Measurements from ENCODE around the gene EML3. TPM values are rescaled to one million over a fixed set of nuclear protein-coding genes. Genes with fewer than 3 reads are reported as not detected.
"Not testable (repeated sequence)": the region's sequence is repeated elsewhere in the genome, so short reads cannot be mapped to it uniquely, and the experiment has no call there.

Gene EML3
- total RNA-seq, 1 experiment from 2014 or later, result 51.1 TPM

GRCh38 chr11:62571493-62571892, 41.1 kb downstream of the EML3 start:
- CTCF ChIA-PET, result interaction anchor here (1.4 kb wide), 1 partner anchor 29 kb away, joined by 5 read pairs; no protein-coding TSS in a partner anchor
- H3K9me3 Mint-ChIP-seq; POLR2A ChIA-PET; H3K27me3 Mint-ChIP-seq (ENCODE audit: low read depth); ATAC-seq; DNase-seq (ENCODE audit: low spot score): not testable (repeated sequence)
- H3K27ac Mint-ChIP-seq, result peak overlapping the region; percentile 96
- H3K36me3 Mint-ChIP-seq, result peaks cover 71% of the 10 kb centered on the region
- peaks cover 40% of the 10 kb centered on the region for H3K4me1 Mint-ChIP-seq
- H3K4me3 Mint-ChIP-seq, result peak overlapping the region; percentile 99

DNA sequence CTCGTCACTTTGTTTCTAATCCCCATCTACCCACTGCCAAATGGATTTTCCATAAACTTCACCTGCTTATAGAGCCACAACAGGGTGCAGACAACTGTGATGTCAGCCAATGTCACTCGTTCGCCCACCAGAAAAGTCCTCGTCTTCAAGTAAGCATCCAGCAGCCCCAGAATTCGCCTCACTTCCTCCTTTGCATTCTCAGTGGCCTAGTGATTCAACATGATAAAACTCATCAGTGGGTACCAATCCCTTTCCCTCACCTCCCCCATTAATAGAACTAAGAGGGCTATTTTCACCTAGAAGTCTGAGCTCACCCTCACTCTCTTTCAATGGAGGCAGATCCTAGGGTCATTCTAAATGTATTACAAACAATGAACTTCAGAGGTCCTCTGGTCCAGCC, 41.7 kb downstream of the EML3 start:
- CTCF ChIA-PET, result interaction anchor here (1.4 to 2.0 kb wide), 2 partner anchors 28 to 146 kb away, joined by 5 to 6 read pairs; no protein-coding TSS in a partner anchor

DNA sequence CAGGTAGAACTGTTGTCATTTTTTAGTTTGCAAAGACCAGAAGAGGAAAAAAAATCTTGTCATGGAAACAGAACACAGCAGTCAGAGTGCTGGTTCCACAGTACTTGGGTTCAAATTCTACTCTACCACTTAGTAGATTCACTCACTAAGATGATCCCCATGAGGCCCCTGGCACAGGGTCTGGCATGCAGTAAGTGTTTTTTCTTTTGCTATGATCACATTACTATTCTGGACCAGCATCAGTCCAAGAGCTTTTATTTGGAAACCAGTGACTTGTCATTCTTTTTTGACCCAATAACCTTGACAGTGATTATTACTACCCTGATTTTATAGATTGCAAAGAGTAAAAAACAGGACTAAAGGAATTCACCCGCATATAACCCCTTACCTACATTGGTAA, 43.0 kb downstream of the EML3 start:
- ChIA-PET CTCF (interaction anchor here (0.6 to 2.0 kb wide), 4 partner anchors 9 to 145 kb away, joined by 3 to 6 read pairs (median 4); no protein-coding TSS in a partner anchor), POLR2A (interaction anchor here (1.2 kb wide), 1 partner anchor 12 kb away, joined by 4 read pairs; no protein-coding TSS in a partner anchor)
- H3K27ac Mint-ChIP-seq, result no peak overlapping the region
- H3K4me3 Mint-ChIP-seq, result peak overlapping the region; percentile 18; the same call in 1 of the 2 replicates
- H3K36me3 Mint-ChIP-seq, result peaks cover 87% of the 10 kb centered on the region
- H3K9me3 Mint-ChIP-seq, result no peaks in the 10 kb centered on the region
- H3K4me1 Mint-ChIP-seq, result peaks cover 35% of the 10 kb centered on the region
- ATAC-seq (no peak), DNase-seq (ENCODE audit: low spot score) (no peak)
- no peaks in the 10 kb centered on the region for H3K27me3 Mint-ChIP-seq (ENCODE audit: low read depth)
- no peak for TF ChIP-seq USF2 (CRISPR knock-in tag; IDR thresholded peaks at IDR 0.05)
- TF ChIP-seq ZNF121 (CRISPR knock-in tag; IDR thresholded peaks at IDR 0.05), result no peak
- no peak for TF ChIP-seq KAT7 (CRISPR knock-in tag; IDR thresholded peaks at IDR 0.05; ENCODE audit: borderline replicate concordance)
- no peak for TF ChIP-seq NR1H2 (CRISPR knock-in tag; IDR thresholded peaks at IDR 0.05)
- TF ChIP-seq JUN (CRISPR knock-in tag; IDR thresholded peaks at IDR 0.05), result no peak
- TF ChIP-seq, protein P1, sequence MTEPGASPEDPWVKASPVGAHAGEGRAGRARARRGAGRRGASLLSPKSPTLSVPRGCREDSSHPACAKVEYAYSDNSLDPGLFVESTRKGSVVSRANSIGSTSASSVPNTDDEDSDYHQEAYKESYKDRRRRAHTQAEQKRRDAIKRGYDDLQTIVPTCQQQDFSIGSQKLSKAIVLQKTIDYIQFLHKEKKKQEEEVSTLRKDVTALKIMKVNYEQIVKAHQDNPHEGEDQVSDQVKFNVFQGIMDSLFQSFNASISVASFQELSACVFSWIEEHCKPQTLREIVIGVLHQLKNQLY (CRISPR knock-in tag; IDR thresholded peaks at IDR 0.05), result no peak
- TF ChIP-seq RELA (CRISPR knock-in tag; IDR thresholded peaks at IDR 0.05; ENCODE audit: borderline replicate concordance), result no peak

More for the DNA sequence above, 41.7 kb downstream of the EML3 start:
- DNase-seq (ENCODE audit: low spot score); H3K27me3 Mint-ChIP-seq (ENCODE audit: low read depth); ATAC-seq; H3K9me3 Mint-ChIP-seq: not testable (repeated sequence)
- Mint-ChIP-seq H3K27ac (peak overlapping the region; percentile 90), H3K36me3 (peaks cover 74% of the 10 kb centered on the region), H3K4me1 (peaks cover 43% of the 10 kb centered on the region), H3K4me3 (peak overlapping the region; percentile 18)
- POLR2A ChIA-PET, result interaction anchor here (1.2 kb wide), 1 partner anchor 13 kb away, joined by 4 read pairs; no protein-coding TSS in a partner anchor

- peak overlapping the region; percentile 88 for H3K27ac Mint-ChIP-seq
- TF ChIP-seq, protein P2, sequence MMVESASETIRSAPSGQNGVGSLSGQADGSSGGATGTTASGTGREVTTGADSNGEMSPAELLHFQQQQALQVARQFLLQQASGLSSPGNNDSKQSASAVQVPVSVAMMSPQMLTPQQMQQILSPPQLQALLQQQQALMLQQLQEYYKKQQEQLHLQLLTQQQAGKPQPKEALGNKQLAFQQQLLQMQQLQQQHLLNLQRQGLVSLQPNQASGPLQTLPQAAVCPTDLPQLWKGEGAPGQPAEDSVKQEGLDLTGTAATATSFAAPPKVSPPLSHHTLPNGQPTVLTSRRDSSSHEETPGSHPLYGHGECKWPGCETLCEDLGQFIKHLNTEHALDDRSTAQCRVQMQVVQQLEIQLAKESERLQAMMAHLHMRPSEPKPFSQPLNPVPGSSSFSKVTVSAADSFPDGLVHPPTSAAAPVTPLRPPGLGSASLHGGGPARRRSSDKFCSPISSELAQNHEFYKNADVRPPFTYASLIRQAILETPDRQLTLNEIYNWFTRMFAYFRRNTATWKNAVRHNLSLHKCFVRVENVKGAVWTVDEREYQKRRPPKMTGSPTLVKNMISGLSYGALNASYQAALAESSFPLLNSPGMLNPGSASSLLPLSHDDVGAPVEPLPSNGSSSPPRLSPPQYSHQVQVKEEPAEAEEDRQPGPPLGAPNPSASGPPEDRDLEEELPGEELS (CRISPR knock-in tag; IDR thresholded peaks at IDR 0.05), result no peak
- ATAC-seq (no peak), DNase-seq (ENCODE audit: low spot score) (no peak)
- CTCF ChIA-PET, result no interaction called here
- POLR2A ChIA-PET, result no interaction called here
- no peaks in the 10 kb centered on the region for H3K27me3 Mint-ChIP-seq (ENCODE audit: low read depth)
- H3K4me3 Mint-ChIP-seq, result no peak overlapping the region
- H3K4me1 Mint-ChIP-seq, result peaks cover 39% of the 10 kb centered on the region
- no peaks in the 10 kb centered on the region for H3K9me3 Mint-ChIP-seq
- H3K36me3 Mint-ChIP-seq, result peaks cover 86% of the 10 kb centered on the region
Observed at GRCh38 chr11:62567018-62567633, 45.4 kb downstream of the EML3 start.

- CTCF ChIA-PET, result interaction anchor here (1.3 to 1.7 kb wide), 2 partner anchors 23 to 141 kb away, joined by 4 to 8 read pairs; no protein-coding TSS in a partner anchor
- H3K4me3 Mint-ChIP-seq, result no peak overlapping the region
Observed at GRCh38 chr11:62566247-62566646, 46.3 kb downstream of the EML3 start.

More at GRCh38 chr11:62566247-62566646, 46.3 kb downstream of the EML3 start:
- Mint-ChIP-seq H3K36me3 (peaks cover 77% of the 10 kb centered on the region), H3K9me3 (no peaks in the 10 kb centered on the region), H3K27me3 (ENCODE audit: low read depth) (no peaks in the 10 kb centered on the region), H3K4me1 (peaks cover 39% of the 10 kb centered on the region), H3K27ac (peak overlapping the region; percentile 37)
- ATAC-seq (no peak), DNase-seq (ENCODE audit: low spot score) (no peak)
- POLR2A ChIA-PET, result no interaction called here
- no peak for TF ChIP-seq NFYB (CRISPR knock-in tag; conservative IDR thresholded peaks at IDR 0.05; ENCODE audit: low read depth)
- no peak for TF ChIP-seq GABPB1 (CRISPR knock-in tag; IDR thresholded peaks at IDR 0.05)
- TF ChIP-seq CREB1 (CRISPR knock-in tag; IDR thresholded peaks at IDR 0.05), result no peak
- no peak for TF ChIP-seq ZNF121 (CRISPR knock-in tag; IDR thresholded peaks at IDR 0.05)
- TF ChIP-seq ZNF396 (CRISPR knock-in tag; IDR thresholded peaks at IDR 0.05; ENCODE audit: borderline replicate concordance), result no peak
- no peak for TF ChIP-seq GRHL2 (CRISPR knock-in tag; IDR thresholded peaks at IDR 0.05; ENCODE audit: insufficient replicate concordance, severe bottlenecking)
- TF ChIP-seq CBFB (CRISPR knock-in tag; IDR thresholded peaks at IDR 0.05; ENCODE audit: low read depth), result no peak

Measured in WTC11 (cell line).